GM12891 (cell line): ENCODE results near the gene SCNN1B. TPM values are rescaled to one million over a fixed set of nuclear protein-coding genes. Genes with fewer than 3 reads are reported as not detected.
"Not testable (repeated sequence)": the region's sequence is repeated elsewhere in the genome, so short reads cannot be mapped to it uniquely, and the experiment has no call there.

Experiments
- DNase-seq: peaks from one replicate; pipeline ENCODE4 v3.0.0; 2011; ENCODE audit warnings: low spot score; ENCODE audit not compliant: insufficient read length
- FAIRE-seq: peaks from 2 replicates; lab custom pipeline; 2011; peaks lifted over from hg19 to GRCh38; lab: Jason Lieb, UNC
- PAX5 ChIP-seq: IDR thresholded peaks from 2 replicates; pipeline ENCODE4 v1.6.1; 2011; ENCODE audit warnings: low read length, moderate library complexity, mild to moderate bottlenecking; ENCODE audit not compliant: insufficient read depth, severe bottlenecking
- POLR2A ChIP-seq: IDR thresholded peaks from 2 replicates; pipeline ENCODE4 v1.6.1; 2011; ENCODE audit warnings: low read depth, low read length, control low read depth
- POLR2AphosphoS5 ChIP-seq: IDR thresholded peaks from 2 replicates; pipeline ENCODE4 v1.6.1; 2011; ENCODE audit warnings: low read depth, low read length, control low read depth
- POU2F2 ChIP-seq: IDR thresholded peaks from 2 replicates; pipeline ENCODE4 v1.6.1; 2011; ENCODE audit warnings: low read depth, mild to moderate bottlenecking, control low read depth, low read length, moderate library complexity
- SPI1 ChIP-seq: IDR thresholded peaks from 2 replicates; pipeline ENCODE4 v1.6.1; 2011; ENCODE audit warnings: low read depth, low read length, control low read depth
- TAF1 ChIP-seq: IDR thresholded peaks from 2 replicates; pipeline ENCODE4 v1.6.1; 2011; ENCODE audit warnings: low read depth, low read length, control low read depth
- polyA plus RNA-seq: library from polyadenylated mRNA; unstranded; fragments of >200 nt; gene quantifications from one replicate; pipeline ENCODE4 v1.2.1, GENCODE V29; 2012; ENCODE audit warnings: low read depth, missing spikeins, inconsistent platforms; ENCODE audit not compliant: missing spikeins

SCNN1B gene, protein sequence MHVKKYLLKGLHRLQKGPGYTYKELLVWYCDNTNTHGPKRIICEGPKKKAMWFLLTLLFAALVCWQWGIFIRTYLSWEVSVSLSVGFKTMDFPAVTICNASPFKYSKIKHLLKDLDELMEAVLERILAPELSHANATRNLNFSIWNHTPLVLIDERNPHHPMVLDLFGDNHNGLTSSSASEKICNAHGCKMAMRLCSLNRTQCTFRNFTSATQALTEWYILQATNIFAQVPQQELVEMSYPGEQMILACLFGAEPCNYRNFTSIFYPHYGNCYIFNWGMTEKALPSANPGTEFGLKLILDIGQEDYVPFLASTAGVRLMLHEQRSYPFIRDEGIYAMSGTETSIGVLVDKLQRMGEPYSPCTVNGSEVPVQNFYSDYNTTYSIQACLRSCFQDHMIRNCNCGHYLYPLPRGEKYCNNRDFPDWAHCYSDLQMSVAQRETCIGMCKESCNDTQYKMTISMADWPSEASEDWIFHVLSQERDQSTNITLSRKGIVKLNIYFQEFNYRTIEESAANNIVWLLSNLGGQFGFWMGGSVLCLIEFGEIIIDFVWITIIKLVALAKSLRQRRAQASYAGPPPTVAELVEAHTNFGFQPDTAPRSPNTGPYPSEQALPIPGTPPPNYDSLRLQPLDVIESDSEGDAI
- 0.06 TPM for polyA plus RNA-seq

DNA sequence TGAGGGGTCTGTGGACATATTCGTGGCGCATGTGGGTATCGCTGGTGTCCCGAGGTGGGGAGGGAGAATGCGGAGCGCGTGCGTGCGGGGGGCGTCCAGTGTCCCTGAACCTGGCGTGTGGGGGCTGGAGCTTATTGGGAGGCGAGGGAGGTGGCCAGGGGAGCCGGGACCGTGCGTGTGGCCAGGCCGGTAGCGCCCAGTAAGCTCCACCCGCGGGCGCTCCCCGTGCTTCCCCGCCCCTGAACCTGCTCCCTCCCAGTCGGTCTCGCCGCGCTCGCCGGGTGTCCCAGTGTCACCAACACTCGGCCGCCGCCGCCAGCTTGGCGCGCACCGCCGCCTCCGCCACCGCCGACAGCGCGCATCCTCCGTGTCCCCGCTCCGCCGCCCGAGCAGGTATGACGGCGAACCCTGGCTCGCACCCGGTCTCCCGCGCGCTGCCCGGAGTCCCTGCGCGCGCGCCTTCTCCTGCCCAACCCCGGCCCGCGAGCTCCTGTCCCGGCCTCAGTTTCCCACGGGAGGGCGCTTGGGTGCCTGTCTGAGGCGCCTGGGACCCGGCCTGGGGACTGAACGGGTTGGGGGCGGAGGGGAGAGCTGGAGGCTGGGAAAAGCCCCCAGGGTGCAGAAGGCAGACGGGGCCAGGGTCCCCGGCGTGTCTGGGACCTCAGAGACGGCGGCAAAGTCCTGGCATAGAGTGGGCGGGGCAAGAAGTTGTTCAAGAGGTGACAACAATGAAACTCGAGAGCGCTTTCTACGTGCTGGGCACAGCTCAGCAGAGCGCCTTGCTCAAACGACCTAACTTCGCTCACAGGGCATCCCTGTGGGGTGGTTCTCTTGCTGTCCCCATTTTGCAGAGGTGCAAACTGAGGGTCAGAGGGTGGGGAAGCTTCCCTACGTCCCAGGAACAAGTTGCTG is at the start of gene SCNN1B:
SCNN1B (plus strand) TSS at position 258 of the 912 bp plus-strand sequence. CDS start 46,298 bp downstream, outside the sequence.
- no peak for TF ChIP-seq POLR2AphosphoS5
- TF ChIP-seq TAF1: no peak
- no peak for TF ChIP-seq POLR2A
- no peak for TF ChIP-seq PAX5
- no peak for TF ChIP-seq POU2F2
- no peak for TF ChIP-seq SPI1
- no peak for DNase-seq
- FAIRE-seq: no peak

DNA sequence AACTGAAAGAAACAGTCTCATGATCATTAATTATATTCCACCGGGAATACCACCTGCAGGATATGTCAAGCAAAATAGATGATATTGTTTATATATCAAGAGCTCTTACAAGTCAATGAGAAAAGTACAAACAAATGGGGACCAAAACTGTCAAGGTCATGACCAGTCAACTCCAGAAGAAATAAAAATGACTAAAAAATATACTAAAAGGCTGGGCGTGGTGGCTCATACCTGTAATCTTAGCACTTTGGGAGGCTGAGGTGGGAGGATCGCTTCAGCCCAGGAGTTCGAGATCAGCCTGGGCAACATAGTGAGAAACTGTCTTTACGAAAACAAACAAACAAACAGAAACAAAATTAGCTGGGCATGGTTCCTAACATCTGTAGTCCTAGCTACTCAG is 49.8 kb upstream of the SCNN1B start:
- TF ChIP-seq SPI1 (no peak), TAF1 (no peak)
- FAIRE-seq (no peak), DNase-seq (no peak)

DNA sequence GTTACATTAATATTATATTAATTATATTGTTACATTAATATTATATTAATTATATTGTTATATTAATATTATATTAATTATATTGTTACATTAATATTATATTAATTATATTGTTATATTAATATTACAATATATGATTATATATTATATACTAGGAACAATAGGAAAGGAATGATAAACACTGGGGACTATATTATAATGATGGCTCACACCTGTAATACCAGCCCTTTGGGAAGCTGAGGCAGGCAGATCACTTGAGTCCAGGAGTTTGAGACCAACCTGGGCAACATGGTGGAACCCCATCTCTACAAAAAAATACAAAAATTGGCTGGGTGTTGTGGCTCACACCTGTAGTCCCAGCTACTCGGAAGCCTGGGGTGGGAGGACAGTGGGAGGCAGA is 48.5 kb upstream of the SCNN1B start:
- not testable (repeated sequence) for DNase-seq, FAIRE-seq

DNA sequence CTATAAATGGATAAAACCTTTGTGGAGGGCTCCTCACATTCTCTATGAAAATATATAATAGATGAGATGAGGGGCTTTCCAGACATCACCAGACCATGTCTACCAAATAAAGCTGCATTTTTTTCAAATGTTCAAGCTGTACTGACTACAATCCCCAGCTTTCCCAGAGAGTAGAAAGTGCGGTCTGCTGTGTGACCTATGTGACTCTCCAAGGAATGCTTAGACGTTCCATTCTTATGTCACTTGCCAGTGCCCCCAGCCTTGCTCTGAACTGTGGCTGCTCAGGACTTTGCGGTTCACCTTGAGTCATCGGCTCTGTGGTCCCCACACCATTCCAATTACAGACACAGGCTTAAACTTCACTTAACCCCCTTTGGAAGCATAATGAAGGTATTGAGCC is 47.8 kb upstream of the SCNN1B start:
- no peak for FAIRE-seq
- DNase-seq: no peak
- TF ChIP-seq TAF1: no peak
- no peak for TF ChIP-seq PAX5
- TF ChIP-seq POU2F2: no peak
- TF ChIP-seq SPI1: no peak
- no peak for TF ChIP-seq POLR2AphosphoS5

DNA sequence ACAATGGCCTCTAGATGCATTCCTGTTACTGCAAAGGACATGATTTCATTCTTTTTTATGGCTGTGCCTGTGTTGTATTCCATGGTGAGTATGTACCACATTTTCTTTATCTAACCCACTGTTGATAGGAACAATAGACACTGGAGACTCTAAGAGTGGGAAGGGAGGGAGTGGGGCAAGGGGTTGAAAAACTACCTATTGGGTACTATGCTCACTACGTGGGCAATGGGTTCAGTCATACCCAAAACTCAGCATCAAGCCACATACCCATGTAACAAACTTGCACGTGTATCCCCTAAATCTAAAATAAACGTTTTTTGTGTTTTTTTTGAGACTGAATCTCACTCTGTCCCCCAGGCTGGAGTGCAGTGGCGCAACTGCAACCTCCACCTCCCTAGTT is 47.1 kb upstream of the SCNN1B start:
- TF ChIP-seq POU2F2 (no peak), POLR2AphosphoS5 (no peak), TAF1 (no peak), POLR2A (no peak), SPI1 (no peak), PAX5 (no peak)
- DNase-seq (no peak), FAIRE-seq (no peak)

DNA sequence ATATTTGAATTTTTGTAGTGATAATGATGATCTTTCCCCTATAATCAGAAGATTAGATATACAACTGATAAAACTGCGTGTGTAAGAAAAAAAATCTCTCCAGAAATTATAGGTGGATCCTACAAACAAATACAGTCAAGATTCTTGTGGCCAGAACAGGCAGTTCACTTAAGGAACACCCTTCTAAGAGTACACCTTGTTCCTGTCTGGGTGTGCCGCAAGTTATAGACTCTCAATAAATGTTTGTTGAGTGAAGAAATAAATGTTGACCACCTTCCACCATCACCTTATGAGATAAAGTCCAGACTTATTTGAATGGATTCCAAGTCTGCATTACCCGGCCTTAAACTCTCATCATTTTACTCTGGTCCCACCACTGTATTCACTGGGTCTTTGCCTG is 45.7 kb upstream of the SCNN1B start:
- no peak for DNase-seq
- no peak for TF ChIP-seq POLR2AphosphoS5
- no peak for TF ChIP-seq SPI1
- TF ChIP-seq POLR2A: no peak
- no peak for TF ChIP-seq TAF1
- no peak for TF ChIP-seq PAX5
- FAIRE-seq: no peak

DNA sequence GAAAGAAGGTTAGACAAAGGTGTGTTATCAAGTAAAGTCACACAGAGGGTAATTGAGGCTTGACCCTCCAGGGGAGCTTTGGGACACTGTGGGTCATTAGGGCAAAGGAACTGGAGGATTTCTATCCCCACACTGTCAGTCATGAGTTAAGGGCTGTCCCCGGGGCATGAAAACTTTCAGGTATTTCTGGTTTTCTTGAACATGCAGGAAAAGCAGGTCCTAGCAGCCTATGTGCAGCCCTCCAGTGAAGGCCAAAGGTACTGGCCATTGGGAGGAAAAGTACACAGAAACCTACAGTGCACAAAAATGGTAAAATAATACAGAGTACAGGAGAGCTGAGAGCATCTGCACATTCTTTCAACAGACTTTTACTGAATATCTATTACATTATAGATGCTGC is 44.4 kb upstream of the SCNN1B start:
- DNase-seq: no peak
- TF ChIP-seq TAF1 (no peak), POU2F2 (no peak), SPI1 (no peak), PAX5 (no peak)
- FAIRE-seq: no peak

DNA sequence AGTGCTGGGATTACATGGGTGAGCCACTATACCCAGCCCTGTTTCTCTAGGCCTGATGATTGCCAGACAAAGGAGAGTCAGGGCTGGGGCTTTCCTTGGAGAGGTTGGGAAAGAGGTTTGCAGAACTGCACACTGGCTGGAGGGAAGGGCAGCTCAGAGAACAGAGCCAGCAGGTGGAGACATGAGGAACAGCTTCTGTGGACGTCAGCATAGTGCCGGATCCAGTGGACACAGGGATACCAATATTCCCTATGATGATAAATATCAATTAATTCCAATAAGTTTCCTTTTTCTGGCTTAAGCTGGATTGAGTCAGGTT is 43.2 kb upstream of the SCNN1B start:
- FAIRE-seq: no peak
- TF ChIP-seq PAX5 (no peak), POLR2AphosphoS5 (no peak), POU2F2 (no peak), SPI1 (no peak), TAF1 (no peak), POLR2A (no peak)
- no peak for DNase-seq

DNA sequence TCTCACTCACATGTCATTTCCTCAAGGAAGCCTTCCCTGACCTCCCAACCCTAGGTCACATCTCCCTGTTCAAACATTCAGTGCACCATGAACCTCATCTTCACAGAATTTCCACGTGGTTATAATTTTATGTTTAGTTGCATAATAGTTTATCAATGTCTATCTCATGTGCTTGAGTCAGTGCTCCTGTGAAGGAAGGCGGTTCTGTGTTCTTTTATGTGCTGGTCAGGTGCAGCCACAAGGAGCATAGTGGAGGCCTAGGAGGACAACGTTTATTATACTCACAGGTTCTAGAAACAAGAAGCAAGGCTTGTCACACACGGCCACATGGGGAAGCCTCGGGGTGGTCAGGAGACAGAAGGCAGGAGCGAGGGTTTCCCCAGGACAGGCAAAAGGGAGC is 34.5 kb upstream of the SCNN1B start:
- TF ChIP-seq POLR2AphosphoS5: no peak
- TF ChIP-seq POLR2A: no peak
- FAIRE-seq (no peak), DNase-seq (no peak)

DNA sequence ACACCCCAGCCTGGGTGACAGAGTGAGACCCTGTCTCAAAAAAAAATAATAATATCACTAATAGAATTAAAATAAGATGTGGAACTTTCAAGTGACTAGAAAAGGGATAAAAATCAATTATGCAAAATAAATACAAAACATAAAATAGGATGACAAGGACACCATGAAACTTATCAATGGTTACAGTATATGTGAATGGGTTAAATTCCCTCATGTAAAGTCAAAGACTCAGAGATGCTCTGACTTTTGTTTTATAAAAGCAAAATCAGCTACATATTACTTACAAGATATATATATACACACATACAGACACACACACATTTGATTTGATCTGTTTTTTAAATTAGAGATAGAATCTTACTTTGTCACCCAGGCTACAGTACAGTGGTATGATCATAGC is 33.5 kb upstream of the SCNN1B start:
- DNase-seq (no peak), FAIRE-seq (no peak)
- TF ChIP-seq POU2F2: no peak
- no peak for TF ChIP-seq SPI1
- no peak for TF ChIP-seq PAX5
- no peak for TF ChIP-seq TAF1
- TF ChIP-seq POLR2A: no peak
- TF ChIP-seq POLR2AphosphoS5: no peak
